ENCODE results near the gene CTIF.

DNA sequence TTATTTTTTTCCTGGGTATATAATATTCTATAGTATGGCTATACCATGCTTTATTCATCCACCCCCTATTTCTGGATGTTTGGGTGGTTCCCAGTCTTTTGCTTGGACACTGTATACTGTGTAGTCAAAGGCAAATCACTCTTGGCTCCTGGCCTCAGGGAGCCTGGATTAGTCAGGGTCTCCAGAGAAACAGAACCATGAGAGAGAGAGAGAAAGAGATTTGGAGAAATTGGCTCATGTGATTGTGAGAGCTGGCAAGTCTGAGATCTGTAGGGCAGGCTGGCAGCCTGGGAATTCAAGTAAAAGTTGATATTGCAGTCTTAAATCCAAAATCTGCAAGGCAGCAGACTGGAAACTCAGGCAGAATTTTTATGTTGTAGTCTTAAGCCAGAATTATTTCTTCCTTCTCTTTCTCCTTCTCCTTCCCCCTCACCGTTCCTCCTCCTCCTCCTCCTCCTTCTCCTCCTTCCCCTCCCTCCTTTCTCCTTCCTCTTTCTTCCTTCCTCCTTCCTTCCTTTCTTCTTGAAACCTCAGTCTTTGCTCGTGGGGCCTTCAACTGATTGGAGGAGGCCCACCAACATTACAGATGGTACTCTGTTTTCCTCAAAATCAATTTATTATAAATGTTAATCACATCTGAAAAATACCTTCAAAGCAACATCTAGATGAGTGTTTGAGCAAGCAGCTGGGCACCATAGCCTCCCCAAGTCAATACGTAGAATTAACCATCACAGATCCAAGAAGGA is 33.0 kb downstream of the CTIF start:
- TF ChIP-seq, protein P1, sequence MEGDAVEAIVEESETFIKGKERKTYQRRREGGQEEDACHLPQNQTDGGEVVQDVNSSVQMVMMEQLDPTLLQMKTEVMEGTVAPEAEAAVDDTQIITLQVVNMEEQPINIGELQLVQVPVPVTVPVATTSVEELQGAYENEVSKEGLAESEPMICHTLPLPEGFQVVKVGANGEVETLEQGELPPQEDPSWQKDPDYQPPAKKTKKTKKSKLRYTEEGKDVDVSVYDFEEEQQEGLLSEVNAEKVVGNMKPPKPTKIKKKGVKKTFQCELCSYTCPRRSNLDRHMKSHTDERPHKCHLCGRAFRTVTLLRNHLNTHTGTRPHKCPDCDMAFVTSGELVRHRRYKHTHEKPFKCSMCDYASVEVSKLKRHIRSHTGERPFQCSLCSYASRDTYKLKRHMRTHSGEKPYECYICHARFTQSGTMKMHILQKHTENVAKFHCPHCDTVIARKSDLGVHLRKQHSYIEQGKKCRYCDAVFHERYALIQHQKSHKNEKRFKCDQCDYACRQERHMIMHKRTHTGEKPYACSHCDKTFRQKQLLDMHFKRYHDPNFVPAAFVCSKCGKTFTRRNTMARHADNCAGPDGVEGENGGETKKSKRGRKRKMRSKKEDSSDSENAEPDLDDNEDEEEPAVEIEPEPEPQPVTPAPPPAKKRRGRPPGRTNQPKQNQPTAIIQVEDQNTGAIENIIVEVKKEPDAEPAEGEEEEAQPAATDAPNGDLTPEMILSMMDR (IDR thresholded peaks at IDR 0.05), result no peak
- TF ChIP-seq POLR2AphosphoS5 (IDR thresholded peaks at IDR 0.05; ENCODE audit: low read depth, low read length), result no peak
